NCI-H524 treated with DMSO at 0.1 percent for 48 hours (cell line): ENCODE measurements around the gene C1orf174.

Experiments
- DNase-seq: peaks from one replicate; lab custom pipeline; 2025; lab: John Stamatoyannopoulos, UW

Gene C1orf174

GRCh38 chr1:3868464-3869006 is 31.5 kb downstream of the C1orf174 start:
- DNase-seq = no peak

- DNase-seq = no peak
Observed at GRCh38 chr1:3865606-3866160, 34.4 kb downstream of the C1orf174 start.

GRCh38 chr1:3864884-3865283 is 35.2 kb downstream of the C1orf174 start:
- DNase-seq = no peak

- DNase-seq = no peak
Observed at GRCh38 chr1:3863231-3863935, 36.7 kb downstream of the C1orf174 start.

DNA sequence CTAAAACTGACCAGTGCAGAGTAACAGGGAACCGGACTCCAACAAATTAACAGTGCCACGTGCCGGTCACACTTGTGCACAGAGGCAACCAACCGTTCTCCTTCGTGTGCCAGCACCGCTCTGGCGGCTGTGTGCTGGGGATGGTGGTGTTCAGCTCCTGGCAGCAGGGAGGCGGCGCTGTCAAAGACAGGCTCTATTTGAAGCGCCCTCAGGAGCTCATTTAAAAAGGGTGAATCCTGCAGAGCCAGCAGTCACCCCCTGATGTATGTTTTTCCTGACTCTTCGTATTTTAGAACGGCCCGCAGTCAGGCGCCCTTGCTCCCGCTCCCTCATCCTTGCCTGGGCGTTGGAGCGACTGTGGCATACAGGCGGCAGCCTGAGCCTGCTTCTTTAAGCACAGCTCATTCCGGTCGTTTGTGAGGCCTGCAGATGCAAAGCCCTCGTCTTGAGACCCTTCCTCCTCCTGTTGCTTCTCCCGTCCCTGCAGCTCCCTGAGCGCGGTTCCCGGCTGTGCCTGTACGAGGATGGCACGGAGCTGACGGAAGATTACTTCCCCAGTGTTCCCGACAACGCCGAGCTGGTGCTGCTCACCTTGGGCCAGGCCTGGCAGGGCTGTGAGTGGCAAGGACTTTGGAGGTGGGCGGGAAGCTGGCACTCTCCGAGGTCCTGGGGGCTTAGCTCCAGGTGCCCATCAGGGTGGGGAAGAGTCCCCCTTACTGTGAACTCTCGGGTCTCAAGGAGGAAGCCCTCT is 41.7 kb downstream of the C1orf174 start:
- no peak for DNase-seq

DNA sequence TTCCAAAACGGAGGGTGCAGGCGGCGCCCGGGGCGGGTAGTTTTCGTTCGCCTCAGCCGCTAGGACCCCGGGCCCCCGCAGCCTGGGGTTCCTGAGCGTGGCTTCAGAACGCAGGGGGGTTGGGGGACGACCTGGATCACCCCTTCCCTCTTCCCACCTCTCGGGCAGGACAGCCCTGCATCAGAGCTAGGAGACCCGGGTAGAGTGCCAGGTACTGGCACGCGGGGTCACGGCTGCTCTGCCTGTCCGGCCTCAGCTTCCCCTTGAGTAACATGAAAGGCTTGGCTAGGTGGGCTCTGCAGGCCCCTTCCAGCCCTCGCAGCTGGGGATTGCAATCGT is 42.3 kb downstream of the C1orf174 start:
- DNase-seq = no peak

- peak; percentile 89 for DNase-seq
Observed at GRCh38 chr1:3856923-3857790, 42.9 kb downstream of the C1orf174 start, which contains the start of the genes CEP104 and DFFB. TSS of gene CEP104 (minus strand) at chr1:3857211. CDS start at chr1:3852407, 4,804 bp downstream. TSS of gene DFFB (plus strand) at chr1:3857476. CDS start at chr1:3857604, 128 bp downstream.

- no peak for DNase-seq
Observed at GRCh38 chr1:3852711-3853485, 47.2 kb downstream of the C1orf174 start.

GRCh38 chr1:3852091-3852490 is 48.0 kb downstream of the C1orf174 start:
- no peak for DNase-seq

GRCh38 chr1:3851292-3851691 is 48.8 kb downstream of the C1orf174 start:
- no peak for DNase-seq

DNA sequence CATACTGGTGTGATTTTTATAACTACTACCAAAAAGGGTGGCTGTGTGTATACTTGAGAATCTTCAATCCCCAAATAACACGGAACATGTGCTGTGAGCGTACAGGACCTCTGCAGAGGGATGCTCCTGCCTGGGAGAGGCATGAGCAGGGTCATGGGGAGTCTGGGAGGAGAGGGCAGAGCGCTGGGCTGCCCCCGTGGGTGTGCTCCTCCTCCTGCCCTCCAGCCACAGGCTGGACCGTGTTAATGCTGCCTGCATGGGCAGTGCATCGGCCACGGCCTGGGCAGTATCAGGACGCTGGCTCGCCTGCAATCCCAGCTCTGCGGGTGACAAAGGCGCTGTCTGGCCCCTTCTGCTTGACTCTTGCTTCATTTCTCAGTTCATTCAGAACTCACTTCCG is 49.2 kb downstream of the C1orf174 start:
- DNase-seq = no peak

GRCh38 chr1:3847081-3847480 is 53.0 kb downstream of the C1orf174 start:
- DNase-seq = no peak

DNA sequence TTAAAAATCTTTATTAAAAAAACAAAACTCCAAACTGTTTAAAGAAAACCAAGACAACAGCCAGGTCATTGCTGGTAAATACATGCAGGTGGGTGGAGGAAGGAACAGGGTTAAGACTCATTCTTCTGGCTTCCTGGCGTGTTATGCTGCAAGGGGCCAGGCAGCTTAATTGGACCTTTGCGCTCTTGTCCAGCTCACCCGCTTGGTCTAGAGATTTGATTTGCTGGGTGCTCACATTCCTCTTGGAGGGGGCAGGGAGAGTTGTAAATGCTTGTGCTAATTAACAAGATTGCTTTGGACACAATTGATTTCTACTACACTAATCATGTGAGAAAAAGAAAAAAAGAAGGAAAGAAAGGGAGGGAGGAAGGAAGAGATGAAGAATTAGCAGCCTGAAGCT is 53.5 kb downstream of the C1orf174 start:
- no peak for DNase-seq

GRCh38 chr1:3842912-3843311 is 57.2 kb downstream of the C1orf174 start:
- DNase-seq = no peak

DNA sequence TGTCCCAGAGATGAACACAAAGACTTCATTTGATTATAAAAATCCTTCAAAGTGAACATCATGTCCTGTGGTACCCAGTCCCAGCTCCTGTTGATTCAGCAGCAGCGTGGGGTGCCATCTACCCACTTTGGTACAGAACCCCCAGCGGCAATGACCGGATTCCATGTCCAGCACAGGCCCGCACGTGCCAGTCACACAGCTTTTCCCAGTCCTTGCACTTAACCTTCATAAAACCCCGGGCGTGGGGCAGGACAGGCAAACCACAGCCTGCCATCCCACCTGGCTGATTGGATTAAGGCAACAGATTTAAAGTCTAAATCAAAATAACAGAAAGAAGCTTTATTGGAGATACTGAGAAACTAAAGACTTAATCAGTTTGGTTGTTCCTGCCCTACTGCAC is 58.6 kb downstream of the C1orf174 start:
- no peak for DNase-seq
